SK-N-SH treated with all-trans-retinoic acid at 6 μM for 48 hours (cell line): Measurements from ENCODE around the gene TTC28.
"Not testable (repeated sequence)": the region's sequence is repeated elsewhere in the genome, so short reads cannot be mapped to it uniquely, and the experiment has no call there.

ENCODE experiments used
- ATAC-seq: fragments of 200-7000 bp; cut with Tn5 transposase; 3 replicates; pipeline ENCODE4 v1.9.1; 2020; ENCODE audit warnings: mild to moderate bottlenecking, moderate library complexity
- ARNTL ChIP-seq: fragments of 450-650 bp; formaldehyde crosslinking; IDR thresholded peaks from 2 replicates; pipeline ENCODE4 v1.5.0; 2020; ENCODE audit warnings: low read depth, mild to moderate bottlenecking, moderate library complexity, borderline replicate concordance
- BACH2 ChIP-seq: fragments of 250-450 bp; sonication (Bioruptor Pico); IDR thresholded peaks from 2 replicates; pipeline ENCODE4 v1.9.0; 2021; ENCODE audit warnings: mild to moderate bottlenecking, borderline replicate concordance
- CREB5 ChIP-seq: fragments of 250-450 bp; sonication (Bioruptor Pico); IDR thresholded peaks from 2 replicates; pipeline ENCODE4 v1.5.1; 2020; ENCODE audit warnings: low read depth, mild to moderate bottlenecking, moderate library complexity
- CSDC2 ChIP-seq: fragments of 250-450 bp; sonication (Bioruptor Pico); IDR thresholded peaks from 2 replicates; pipeline ENCODE4 v1.5.0; 2020; ENCODE audit warnings: mild to moderate bottlenecking, moderate library complexity
- CSRNP3 ChIP-seq: fragments of 250-450 bp; sonication (Bioruptor Pico); IDR thresholded peaks from 2 replicates; pipeline ENCODE4 v1.5.1; 2021; ENCODE audit warnings: mild to moderate bottlenecking, moderate library complexity
- ESRRG ChIP-seq: fragments of 250-450 bp; sonication (Bioruptor Pico); IDR thresholded peaks from 2 replicates; pipeline ENCODE4 v1.6.1; 2021; ENCODE audit warnings: mild to moderate bottlenecking
- GLIS3 ChIP-seq: fragments of 250-450 bp; sonication (Bioruptor Pico); IDR thresholded peaks from 2 replicates; pipeline ENCODE4 v1.5.0; 2020; ENCODE audit warnings: mild to moderate bottlenecking, moderate library complexity
- ISL1 ChIP-seq: fragments of 250-450 bp; sonication (Bioruptor Pico); IDR thresholded peaks from 2 replicates; pipeline ENCODE4 v2.1.2; 2022; ENCODE audit warnings: mild to moderate bottlenecking, moderate library complexity
- OSR1 ChIP-seq: fragments of 250-450 bp; sonication (Bioruptor Pico); IDR thresholded peaks from 2 replicates; pipeline ENCODE4 v1.8.0; 2022; ENCODE audit warnings: moderate library complexity, mild to moderate bottlenecking, inconsistent platforms
- RARB ChIP-seq: fragments of 250-450 bp; sonication (Bioruptor Pico); IDR thresholded peaks from 2 replicates; pipeline ENCODE4 v1.8.0; 2021; ENCODE audit warnings: mild to moderate bottlenecking, moderate library complexity
- SNAI2 ChIP-seq: fragments of 250-450 bp; sonication (Bioruptor Pico); IDR thresholded peaks from 2 replicates; pipeline ENCODE4 v1.5.0; 2020; ENCODE audit warnings: mild to moderate bottlenecking, moderate library complexity
- TCF4 ChIP-seq: fragments of 250-450 bp; sonication (Bioruptor Pico); IDR thresholded peaks from 2 replicates; pipeline ENCODE4 v1.8.0; 2021; ENCODE audit warnings: mild to moderate bottlenecking, moderate library complexity, borderline replicate concordance
- TOX ChIP-seq: fragments of 250-450 bp; sonication (Bioruptor Pico); IDR thresholded peaks from 2 replicates; pipeline ENCODE4 v1.8.0; 2021; ENCODE audit warnings: mild to moderate bottlenecking, moderate library complexity, borderline replicate concordance
- TSHZ2 ChIP-seq: fragments of 250-450 bp; sonication (Bioruptor Pico); IDR thresholded peaks from 2 replicates; pipeline ENCODE4 v1.5.0; 2020; ENCODE audit warnings: mild to moderate bottlenecking, moderate library complexity
- ZFP30 ChIP-seq: fragments of 450-650 bp; formaldehyde crosslinking; IDR thresholded peaks from 2 replicates; pipeline ENCODE4 v1.5.0; 2022; ENCODE audit warnings: mild to moderate bottlenecking, moderate library complexity
- ZNF8 ChIP-seq: fragments of 450-650 bp; formaldehyde crosslinking; IDR thresholded peaks from 2 replicates; pipeline ENCODE4 v1.5.0; 2020; ENCODE audit warnings: mild to moderate bottlenecking, moderate library complexity

Gene TTC28

GRCh38 chr22:28500006-28500405, 179.6 kb downstream of the TTC28 start (continued):
- TF ChIP-seq TSHZ2 (CRISPR knock-in tag) (no peak), CSDC2 (CRISPR knock-in tag) (no peak), RARB (CRISPR knock-in tag) (no peak), ARNTL (no peak), TCF4 (CRISPR knock-in tag) (no peak), OSR1 (CRISPR knock-in tag) (no peak)

GRCh38 chr22:28498044-28498443, 181.6 kb downstream of the TTC28 start:
- ATAC-seq, result no peak
- TF ChIP-seq CSDC2 (CRISPR knock-in tag), result no peak
- TF ChIP-seq ISL1, result no peak

- 0 out of 3 replicates have a peak, but pooled peaks have one; percentile 25 for ATAC-seq
- TF ChIP-seq ARNTL, result no peak
- no peak for TF ChIP-seq TSHZ2 (CRISPR knock-in tag)
- no peak for TF ChIP-seq ZFP30 (CRISPR knock-in tag)
- no peak for TF ChIP-seq GLIS3 (CRISPR knock-in tag)
- no peak for TF ChIP-seq RARB (CRISPR knock-in tag)
- no peak for TF ChIP-seq BACH2 (CRISPR knock-in tag)
- no peak for TF ChIP-seq CSRNP3 (CRISPR knock-in tag)
- TF ChIP-seq ZNF8 (CRISPR knock-in tag), result no peak
- TF ChIP-seq, all 23 proteins: peak for 0
Observed at GRCh38 chr22:28497188-28497587, 182.5 kb downstream of the TTC28 start.

GRCh38 chr22:28491289-28491688, 188.4 kb downstream of the TTC28 start:
- ATAC-seq, result not testable (repeated sequence)

GRCh38 chr22:28488825-28489224, 190.8 kb downstream of the TTC28 start:
- no peak for ATAC-seq
- TF ChIP-seq ESRRG (CRISPR knock-in tag), result no peak
- no peak for TF ChIP-seq CSDC2 (CRISPR knock-in tag)
- no peak for TF ChIP-seq ARNTL
- no peak for TF ChIP-seq SNAI2 (CRISPR knock-in tag)
- TF ChIP-seq CSRNP3 (CRISPR knock-in tag), result no peak
- no peak for TF ChIP-seq RARB (CRISPR knock-in tag)
- no peak for TF ChIP-seq CREB5 (CRISPR knock-in tag)
- TF ChIP-seq ZNF8 (CRISPR knock-in tag), result no peak
- TF ChIP-seq TOX (CRISPR knock-in tag), result no peak
- no peak for TF ChIP-seq TSHZ2 (CRISPR knock-in tag)
- TF ChIP-seq, all 23 proteins: peak for 0
